HG02970 (cell line): ENCODE results near the gene RASGEF1C.

Source experiments
- ATAC-seq: cut with Tn5 transposase; IDR thresholded peaks from one replicate; pipeline ENCODE4 v1.9.1; 2021; ENCODE audit warnings: mild to moderate bottlenecking, moderate library complexity, moderate number of reproducible peaks; ENCODE audit not compliant: unreplicated experiment, low FRiP score

RASGEF1C gene

DNA sequence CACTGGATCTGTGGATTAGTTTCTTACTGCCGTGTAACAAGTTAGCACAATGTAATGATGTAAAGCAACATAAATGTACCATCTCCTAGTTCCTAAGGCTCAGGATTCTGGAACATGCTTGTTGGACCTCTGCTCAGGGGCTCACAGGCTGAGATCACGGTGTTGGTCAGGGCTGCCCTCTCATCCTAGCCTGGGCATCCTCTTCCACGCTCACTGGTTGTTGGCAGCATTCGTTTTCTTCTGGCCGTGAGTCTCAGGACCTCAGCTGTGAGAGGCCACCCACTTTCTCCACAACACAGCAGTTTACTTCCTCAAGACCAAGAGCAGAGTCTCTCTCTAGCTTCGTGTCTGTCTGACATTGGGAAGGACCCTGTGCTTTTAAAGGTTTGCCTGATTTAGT is 17.3 kb downstream of the RASGEF1C start:
- no peak for ATAC-seq

DNA sequence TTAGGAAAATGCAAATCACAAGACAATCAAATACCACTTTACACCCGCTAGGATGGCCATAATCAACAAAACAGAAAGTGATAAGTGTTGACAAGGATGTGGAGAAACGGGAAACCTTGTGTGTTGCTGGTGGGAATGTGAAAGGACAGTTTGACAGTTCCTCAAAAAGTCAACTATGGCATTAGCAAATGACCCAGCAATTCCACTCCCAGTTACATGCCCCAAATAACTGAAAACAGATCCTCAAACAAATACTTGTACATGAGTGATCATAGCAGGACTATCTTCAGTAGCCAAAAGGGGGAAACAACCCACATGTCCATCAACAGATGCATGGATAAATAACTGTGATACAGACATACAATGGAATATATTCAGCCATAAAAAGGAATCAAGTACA is 21.2 kb downstream of the RASGEF1C start:
- ATAC-seq = no peak

GRCh38 chr5:180180846-180181245 is 28.2 kb downstream of the RASGEF1C start:
- no peak for ATAC-seq

DNA sequence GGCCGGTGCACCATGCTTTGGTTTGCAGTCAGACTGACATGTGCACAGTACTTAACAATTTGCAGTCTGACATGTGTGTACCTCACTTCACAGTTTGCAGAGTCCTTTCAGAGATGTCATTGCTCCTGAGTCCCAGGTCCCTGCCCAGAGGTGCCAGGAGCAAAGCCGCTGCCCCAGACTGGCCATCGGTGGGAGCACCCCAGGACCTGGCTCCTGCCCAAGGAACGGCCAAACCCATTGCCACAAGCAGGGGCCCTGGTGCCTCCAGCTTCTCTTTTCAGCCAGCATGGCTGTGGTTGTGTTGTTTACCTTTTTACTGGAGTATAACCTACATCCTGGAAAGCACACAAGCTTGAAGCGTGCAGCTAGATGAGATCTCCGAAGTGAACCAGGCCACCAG is 28.6 kb downstream of the RASGEF1C start:
- ATAC-seq = no peak

DNA sequence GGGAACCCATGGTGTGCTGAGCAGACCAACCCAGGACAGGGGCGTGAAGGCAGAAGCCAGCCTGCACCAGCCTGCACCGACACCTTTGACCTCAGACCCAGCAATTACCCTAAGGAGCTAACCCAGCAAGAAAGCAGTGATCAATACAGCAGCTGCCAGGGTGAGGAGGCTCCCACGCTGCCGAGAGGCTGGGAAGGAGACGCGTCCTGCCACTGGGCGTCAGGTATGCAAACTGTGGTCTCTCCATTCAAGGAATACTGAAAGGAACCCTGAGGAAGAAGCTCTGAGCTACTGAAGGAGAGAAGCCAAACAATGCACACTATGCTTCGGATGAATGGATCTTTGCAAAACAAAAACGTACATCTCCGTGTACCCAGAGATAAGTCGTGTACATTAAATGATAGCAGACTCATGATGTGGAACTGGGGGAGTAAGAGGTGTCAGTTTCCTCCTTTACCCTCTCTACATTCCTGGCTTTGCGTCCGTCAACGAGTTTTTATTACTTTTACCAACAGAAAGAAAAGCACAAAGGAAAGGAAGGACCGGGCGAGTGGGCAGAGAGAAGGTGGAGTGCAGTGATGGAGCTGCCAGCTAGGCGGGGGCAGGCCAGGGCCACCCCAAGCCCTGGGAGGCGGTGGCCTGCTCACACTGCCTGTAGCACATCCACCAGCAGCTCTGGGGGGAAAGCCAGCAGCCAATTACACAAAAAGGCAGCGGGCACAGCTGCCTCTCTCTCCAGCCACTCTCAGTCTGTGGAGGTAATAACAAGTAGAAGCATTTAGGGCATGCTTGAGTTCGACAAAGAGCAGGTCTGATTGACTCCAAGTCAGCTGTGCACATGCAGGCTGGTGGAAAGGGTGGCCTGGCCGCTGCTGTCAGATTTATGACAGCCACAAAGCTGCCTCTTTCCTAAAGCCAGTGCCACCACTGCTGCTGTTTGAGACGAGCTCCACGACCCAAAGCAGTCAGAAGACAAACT is 29.3 kb downstream of the RASGEF1C start:
- no peak for ATAC-seq

- no peak for ATAC-seq
Observed at GRCh38 chr5:180178531-180179441, 30.2 kb downstream of the RASGEF1C start.

DNA sequence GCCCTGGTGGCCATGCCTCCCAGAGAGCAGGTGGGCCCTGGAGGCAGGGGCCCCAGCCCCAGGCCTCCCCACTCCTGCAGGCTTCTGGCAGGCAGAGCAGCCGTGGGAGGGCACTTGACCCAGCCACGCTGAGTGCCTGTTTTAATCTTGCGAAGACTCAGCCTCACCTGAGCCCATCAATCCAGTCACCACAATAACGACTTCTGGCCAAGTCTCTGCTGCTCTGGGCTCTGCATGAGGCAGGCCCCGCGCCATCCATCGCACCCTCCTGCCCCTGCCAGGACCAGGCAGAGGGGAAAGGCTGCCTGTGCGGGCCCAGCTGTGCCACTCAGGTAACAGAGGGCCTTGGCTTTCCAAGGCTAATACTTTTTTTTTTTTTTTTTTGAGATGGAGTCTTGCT is 32.8 kb downstream of the RASGEF1C start:
- no peak for ATAC-seq

GRCh38 chr5:180175015-180175431 is 34.0 kb downstream of the RASGEF1C start:
- ATAC-seq = no peak

GRCh38 chr5:180174587-180174972 is 34.4 kb downstream of the RASGEF1C start:
- ATAC-seq = no peak

GRCh38 chr5:180173875-180174586 is 35.0 kb downstream of the RASGEF1C start:
- ATAC-seq = no peak

GRCh38 chr5:180173198-180173544 is 35.8 kb downstream of the RASGEF1C start:
- ATAC-seq = no peak

- ATAC-seq = no peak
Observed at GRCh38 chr5:180172447-180173197, 36.4 kb downstream of the RASGEF1C start.

- no peak for ATAC-seq
Observed at GRCh38 chr5:180171568-180172094, 37.4 kb downstream of the RASGEF1C start.

GRCh38 chr5:180170810-180171567 is 38.0 kb downstream of the RASGEF1C start:
- no peak for ATAC-seq

GRCh38 chr5:180170106-180170809 is 38.8 kb downstream of the RASGEF1C start:
- no peak for ATAC-seq

GRCh38 chr5:180169248-180170105 is 39.5 kb downstream of the RASGEF1C start:
- ATAC-seq = no peak

DNA sequence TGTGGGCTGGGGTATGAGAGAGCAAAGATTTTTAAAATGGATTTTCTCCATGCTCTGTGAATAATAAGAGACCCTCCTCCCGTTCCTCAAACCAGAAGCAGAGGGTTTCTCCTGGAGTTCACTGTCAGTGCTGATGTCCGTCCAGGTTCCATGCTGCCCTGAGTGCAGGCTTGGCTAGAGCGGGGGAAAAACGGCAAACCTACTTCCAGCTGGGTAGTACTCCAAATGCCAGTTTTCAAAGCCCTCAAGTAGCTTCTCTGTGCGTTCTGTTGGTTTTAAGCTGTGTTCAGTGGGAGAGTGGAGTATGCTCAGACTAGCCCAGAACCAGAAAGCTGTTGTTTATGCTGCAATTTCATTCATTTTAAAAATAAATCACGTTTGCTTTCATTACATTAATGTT is 40.3 kb downstream of the RASGEF1C start:
- ATAC-seq = no peak
